CD4-positive, alpha-beta T cell treated with Interleukin-15 for 4 hours (primary cell): Measurements from ENCODE around the gene CCNL2.
"Not testable (repeated sequence)": the region's sequence is repeated elsewhere in the genome, so short reads cannot be mapped to it uniquely, and the experiment has no call there.

ENCODE experiments used
- DNase-seq: peaks from one replicate; pipeline ENCODE4 v3.0.0-alpha.2; 2020; ENCODE audit warnings: low spot score

Gene CCNL2

DNA sequence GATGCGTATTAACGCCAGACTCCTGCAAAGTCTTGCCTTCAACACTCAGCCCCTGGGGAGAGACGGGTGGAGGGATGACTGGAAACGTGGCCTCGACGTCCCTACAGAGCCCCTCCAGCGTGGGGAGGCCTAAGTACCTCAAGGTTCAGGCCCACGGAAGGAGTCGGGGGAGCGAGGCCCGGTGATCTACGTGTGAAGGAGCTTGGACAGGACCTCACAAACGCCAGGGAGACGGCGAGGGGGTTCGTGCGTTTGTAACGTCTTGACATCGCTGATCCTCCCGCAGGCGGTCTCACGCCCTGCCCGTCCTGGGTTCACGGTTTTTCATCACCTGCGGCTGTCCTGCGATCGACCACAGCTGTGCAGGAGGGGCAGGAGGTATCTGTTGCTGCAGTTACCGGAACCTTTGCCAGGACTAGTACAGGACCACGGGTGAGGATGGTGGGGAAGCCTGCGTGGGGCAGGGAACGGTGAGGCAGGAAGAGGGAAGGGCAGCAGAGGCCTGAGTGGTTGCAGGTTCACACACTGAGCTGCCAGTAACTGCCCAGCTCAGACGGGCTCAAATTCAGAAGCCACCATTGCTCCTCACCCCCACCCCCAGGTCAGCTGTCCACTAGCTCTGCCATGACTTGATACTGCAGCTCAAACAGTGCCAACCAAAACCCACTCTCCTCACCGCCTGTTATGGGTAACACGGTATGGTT, 889 bp upstream of the CCNL2 start:
- no peak for DNase-seq

GRCh38 chr1:1398677-1399186, 403 bp downstream of the CCNL2 start:
- no peak for DNase-seq

DNA sequence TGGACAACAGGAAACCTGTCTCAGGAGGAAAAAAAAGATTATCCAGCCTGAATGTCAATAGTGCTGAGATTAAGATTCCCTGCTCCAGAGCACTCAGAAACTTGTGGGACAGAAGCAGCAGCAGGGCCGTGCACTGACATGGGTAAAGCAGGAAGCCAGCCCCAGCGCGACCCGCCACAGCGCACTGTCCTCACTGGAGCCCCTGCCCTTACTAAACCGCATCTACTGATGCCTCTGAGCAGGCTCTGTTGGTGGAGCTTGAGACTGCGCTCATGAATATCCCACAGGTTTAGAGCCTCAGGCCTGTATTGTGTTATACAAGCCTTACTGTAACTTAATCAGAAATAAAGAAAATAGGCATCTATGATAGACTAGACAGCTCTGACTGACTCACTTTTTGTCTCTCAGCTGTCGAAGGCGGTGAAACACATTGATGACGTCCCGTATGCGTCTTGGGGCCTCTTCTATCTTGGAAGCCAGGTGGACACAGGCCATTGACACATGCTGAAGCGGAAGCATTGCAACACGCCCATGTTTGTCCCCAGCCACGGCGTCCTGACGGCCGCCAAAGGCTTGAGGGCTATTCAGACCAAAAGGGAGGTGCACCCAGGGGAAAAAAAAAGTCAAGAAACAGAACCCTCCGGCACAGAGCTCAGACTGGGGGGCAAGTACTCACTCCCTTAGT, 1.2 kb downstream of the CCNL2 start:
- no peak for DNase-seq

GRCh38 chr1:1395166-1395565, 4.0 kb downstream of the CCNL2 start:
- DNase-seq = no peak

DNA sequence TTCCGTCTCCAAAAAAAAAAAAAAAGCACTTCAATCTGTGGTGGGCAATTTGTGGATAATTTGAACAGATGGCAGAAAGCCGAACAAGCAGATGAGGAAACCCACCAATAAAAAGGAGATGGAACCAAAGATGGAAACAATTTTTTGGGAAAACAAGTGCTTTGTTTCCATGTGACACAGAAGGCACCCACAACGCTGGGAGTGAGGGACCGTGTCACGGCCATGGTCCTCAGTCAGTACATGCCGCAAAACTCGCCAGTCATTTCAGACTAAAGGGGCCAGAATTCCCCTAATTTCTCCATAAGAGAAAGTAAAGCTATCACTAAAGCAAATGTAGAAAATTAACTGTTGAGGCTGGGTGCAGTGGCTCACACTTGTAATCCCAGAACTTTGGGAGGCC, 5.0 kb downstream of the CCNL2 start:
- DNase-seq = no peak

GRCh38 chr1:1393428-1393827, 5.7 kb downstream of the CCNL2 start:
- DNase-seq = no peak

GRCh38 chr1:1393014-1393413, 6.1 kb downstream of the CCNL2 start:
- no peak for DNase-seq

DNA sequence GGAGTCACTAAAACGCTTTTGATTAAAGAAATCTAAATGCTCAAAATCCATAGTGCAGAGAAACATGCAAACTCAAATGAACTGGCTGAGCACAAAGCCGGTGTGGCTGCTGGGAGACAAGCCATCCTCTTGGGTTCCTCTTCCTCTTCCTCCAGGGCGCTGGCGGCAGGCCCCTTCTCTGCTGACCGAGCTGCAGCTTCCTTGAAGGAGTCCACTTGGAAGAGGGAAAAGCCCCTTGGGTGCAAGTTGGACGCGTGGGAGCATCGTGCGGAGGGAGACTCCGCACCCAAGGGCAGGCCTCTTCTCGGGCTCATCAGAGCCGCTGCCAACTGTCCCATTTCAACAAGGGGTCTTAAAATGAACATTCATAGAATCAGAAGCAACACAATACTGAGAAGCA, 7.9 kb downstream of the CCNL2 start:
- no peak for DNase-seq

GRCh38 chr1:1390675-1391074, 8.5 kb downstream of the CCNL2 start:
- DNase-seq = no peak

- DNase-seq = no peak
Observed at GRCh38 chr1:1388078-1388472, 11.1 kb downstream of the CCNL2 start.

GRCh38 chr1:1387098-1388077, 11.7 kb downstream of the CCNL2 start:
- DNase-seq = no peak

DNA sequence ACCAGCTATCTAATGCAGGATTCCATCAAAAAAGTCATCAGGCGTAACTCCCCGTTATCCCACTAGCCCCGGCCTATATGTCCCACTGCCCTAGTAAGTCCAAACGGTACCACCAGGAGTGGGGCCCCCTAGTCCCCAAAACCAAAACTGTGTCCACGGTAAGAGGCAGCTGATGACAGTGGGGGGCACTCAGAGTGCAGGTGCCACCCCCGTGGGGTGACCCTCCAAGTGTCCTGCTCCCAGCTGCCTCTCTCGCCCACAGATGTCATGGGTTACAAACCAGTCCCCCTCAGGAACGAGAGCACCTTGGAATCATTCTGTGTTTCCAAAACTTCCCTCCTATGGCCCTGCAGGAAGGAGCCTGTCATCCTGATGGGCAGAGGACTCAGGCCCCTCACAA, 13.2 kb downstream of the CCNL2 start:
- no peak for DNase-seq

GRCh38 chr1:1385339-1385738, 13.8 kb downstream of the CCNL2 start:
- not testable (repeated sequence) for DNase-seq

- no peak for DNase-seq
Observed at GRCh38 chr1:1381294-1381693, 17.8 kb downstream of the CCNL2 start.

DNA sequence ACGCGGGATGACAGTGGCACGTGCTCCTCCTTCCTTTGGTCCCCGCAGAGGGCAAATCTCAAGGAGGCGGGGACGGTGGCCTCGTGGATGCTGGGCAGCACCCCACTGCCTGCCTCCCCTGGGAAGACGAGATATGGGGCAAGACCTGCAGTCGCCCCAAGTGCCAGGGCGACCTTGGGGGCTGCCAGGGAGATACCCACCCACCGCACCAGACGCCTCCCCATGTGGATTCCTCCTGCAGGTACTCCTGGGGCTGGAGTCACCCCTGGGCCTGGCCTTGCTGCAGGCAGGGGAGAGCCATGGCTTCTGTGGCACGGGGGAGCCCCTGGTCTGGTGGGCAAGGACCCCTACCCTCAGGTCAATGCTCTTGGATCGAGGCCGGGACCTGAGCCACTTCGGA, 18.3 kb downstream of the CCNL2 start:
- DNase-seq = no peak

DNA sequence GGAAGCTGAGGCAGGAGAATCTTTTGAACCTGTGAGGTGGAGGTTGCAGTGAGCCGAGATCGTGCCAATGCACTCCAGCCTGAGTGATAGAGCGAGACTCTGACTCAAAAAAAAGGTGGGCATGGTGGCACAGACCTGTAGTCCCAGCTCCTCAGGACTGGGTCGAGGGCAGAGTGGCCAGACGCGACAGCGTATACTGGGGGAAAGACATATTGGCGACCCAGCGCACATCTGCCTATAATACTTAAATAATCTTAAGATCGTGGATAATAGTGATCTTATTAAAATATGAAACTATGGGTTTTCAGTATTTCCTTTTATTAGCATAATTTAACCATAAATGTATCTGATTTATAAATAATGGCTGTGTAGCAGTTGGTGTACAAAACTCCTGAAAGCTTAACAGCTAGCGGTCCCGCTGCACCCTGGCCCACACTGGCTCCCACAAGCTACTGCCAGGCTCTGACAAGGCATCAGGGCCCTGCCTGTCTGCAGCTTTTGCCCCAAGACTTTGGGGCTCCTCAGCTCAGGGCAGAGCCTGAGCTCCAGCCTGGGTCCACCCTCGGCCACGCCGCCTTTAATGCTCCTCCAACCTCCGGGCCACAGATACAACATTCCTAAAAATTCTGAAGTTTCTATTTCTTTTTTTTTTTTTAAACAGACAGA, 21.5 kb downstream of the CCNL2 start:
- DNase-seq = no peak

- DNase-seq = no peak
Observed at GRCh38 chr1:1376551-1377226, 22.4 kb downstream of the CCNL2 start.

- peak; percentile 99 for DNase-seq
Observed at GRCh38 chr1:1374929-1375662, 24.0 kb downstream of the CCNL2 start, which contains the start of gene AURKAIP1. Gene AURKAIP1 (minus strand): TSS chr1:1375207. CDS start chr1:1374756, 451 bp downstream.

- no peak for DNase-seq
Observed at GRCh38 chr1:1374589-1374928, 24.6 kb downstream of the CCNL2 start.

DNA sequence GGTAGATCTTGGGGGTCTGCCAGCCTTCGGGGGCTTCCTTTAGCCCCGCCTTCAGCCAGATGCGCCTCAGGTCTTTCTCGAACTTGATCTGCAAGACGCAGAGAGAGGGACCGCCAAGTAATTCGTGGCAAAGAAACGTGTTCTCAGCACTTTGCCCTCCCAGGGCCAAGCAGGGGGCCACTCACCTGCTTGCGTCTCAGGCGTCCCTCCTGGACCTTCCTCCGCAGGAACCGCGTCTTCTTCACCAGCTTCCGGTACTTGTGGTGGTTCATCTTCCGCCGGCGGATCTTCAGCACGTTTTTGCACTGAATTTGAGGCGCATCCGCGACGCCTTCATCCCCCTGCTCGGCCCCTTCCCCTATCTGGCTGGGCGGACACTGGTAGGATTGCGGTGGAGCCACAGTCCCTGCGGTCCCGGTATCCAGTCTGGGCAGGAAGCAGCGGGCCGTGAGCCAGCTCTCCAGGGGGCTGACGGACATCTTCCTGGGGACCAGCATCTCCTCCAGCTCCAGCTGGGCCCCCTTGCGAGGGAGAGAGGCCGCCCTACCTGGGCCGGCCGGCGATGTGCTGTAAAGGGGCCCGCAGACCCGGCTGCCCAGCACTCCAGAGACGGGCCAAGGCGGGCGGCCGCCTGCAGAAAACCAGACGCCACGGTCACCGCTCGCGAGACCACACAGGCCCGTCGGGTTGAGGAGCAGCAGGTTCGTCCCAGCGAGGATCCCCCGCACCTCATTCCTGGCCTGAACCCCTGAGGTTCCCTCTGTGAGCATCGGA, 25.1 kb downstream of the CCNL2 start:
- no peak for DNase-seq
